ENCODE measurements around the gene SRR.

Gene SRR

GRCh38 chr17:2347805-2348685, 44.3 kb downstream of the SRR start:
- intact Hi-C loops (cut with DNase I; ENCODE audit: low total_unique reads), result no loop called here
- Histone ChIP-seq H3K27me3 (no peaks in the 10 kb centered on the region), H3K9me3 (no peaks in the 10 kb centered on the region), H3K4me3 (no peak overlapping the region), H3K27ac (no peak overlapping the region), H3K4me1 (peaks cover 0 to 11% (median under 1%) of the 10 kb centered on the region in 4 donors), H3K36me3 (peaks cover 0 to 42% (median 12%) of the 10 kb centered on the region in 3 donors)
- no peak for DNase-seq
- no peak for TF ChIP-seq CTCF (IDR thresholded peaks at IDR 0.05)

GRCh38 chr17:2351269-2351668, 47.5 kb downstream of the SRR start:
- peaks cover 0 to 12% (median 1%) of the 10 kb centered on the region in 4 donors for H3K4me1 ChIP-seq
- TF ChIP-seq CTCF (IDR thresholded peaks at IDR 0.05), result no peak
- intact Hi-C loops (cut with DNase I; ENCODE audit: low total_unique reads), result no loop called here
- H3K27ac ChIP-seq, result no peak overlapping the region
- H3K27me3 ChIP-seq, result no peaks in the 10 kb centered on the region
- no peak for DNase-seq
- peaks cover 0 to 20% (median 0%) of the 10 kb centered on the region in 3 donors for H3K36me3 ChIP-seq
- no peak overlapping the region for H3K4me3 ChIP-seq
- no peaks in the 10 kb centered on the region for H3K9me3 ChIP-seq

GRCh38 chr17:2354311-2354710, 50.6 kb downstream of the SRR start:
- H3K4me3 ChIP-seq, result no peak overlapping the region

GRCh38 chr17:2357237-2357636, 53.5 kb downstream of the SRR start:
- intact Hi-C loops (cut with DNase I; ENCODE audit: low total_unique reads), result no loop called here
- no peak for TF ChIP-seq CTCF (IDR thresholded peaks at IDR 0.05)
- peaks cover 0 to 6% (median 1%) of the 10 kb centered on the region in 4 donors for H3K4me1 ChIP-seq
- no peak for DNase-seq
- no peaks in the 10 kb centered on the region for H3K27me3 ChIP-seq
- H3K27ac ChIP-seq, result no peak overlapping the region
- H3K9me3 ChIP-seq, result no peaks in the 10 kb centered on the region
- H3K36me3 ChIP-seq, result peaks cover 0 to 34% (median 5%) of the 10 kb centered on the region in 3 donors
- no peak overlapping the region for H3K4me3 ChIP-seq

More at GRCh38 chr17:2354311-2354710, 50.6 kb downstream of the SRR start:
- Histone ChIP-seq H3K4me1 (peaks cover 0 to 6% (median 1%) of the 10 kb centered on the region in 4 donors), H3K9me3 (no peaks in the 10 kb centered on the region), H3K27me3 (no peaks in the 10 kb centered on the region), H3K36me3 (peaks cover 0 to 20% (median 0%) of the 10 kb centered on the region in 3 donors), H3K27ac (no peak overlapping the region)
- intact Hi-C loops (cut with DNase I; ENCODE audit: low total_unique reads), result no loop called here
- TF ChIP-seq CTCF (IDR thresholded peaks at IDR 0.05), result no peak
- DNase-seq, result no peak

GRCh38 chr17:2357931-2358434, 54.2 kb downstream of the SRR start:
- DNase-seq, result no peak
- no peak overlapping the region for H3K4me3 ChIP-seq
- intact Hi-C loops (cut with DNase I; ENCODE audit: low total_unique reads), result no loop called here

More at GRCh38 chr17:2357931-2358434, 54.2 kb downstream of the SRR start:
- H3K9me3 ChIP-seq, result no peaks in the 10 kb centered on the region
- TF ChIP-seq CTCF (IDR thresholded peaks at IDR 0.05), result no peak
- H3K4me1 ChIP-seq, result peaks cover 0 to 6% (median 1%) of the 10 kb centered on the region in 4 donors
- H3K27ac ChIP-seq, result no peak overlapping the region
- peaks cover 4 to 40% (median 8%) of the 10 kb centered on the region in 3 donors for H3K36me3 ChIP-seq
- no peaks in the 10 kb centered on the region for H3K27me3 ChIP-seq
